HUDEP-2 (cell line): ENCODE measurements around the gene PIK3AP1.
"Not testable (repeated sequence)": the region's sequence is repeated elsewhere in the genome, so short reads cannot be mapped to it uniquely, and the experiment has no call there.

ENCODE experiments used
- DNase-seq, 76 experiments: peaks; one replicate each; lab custom pipeline; 2025; ENCODE audit not compliant: unreplicated experiment in 76 of 76; lab: John Stamatoyannopoulos, UW

PIK3AP1 gene

DNA sequence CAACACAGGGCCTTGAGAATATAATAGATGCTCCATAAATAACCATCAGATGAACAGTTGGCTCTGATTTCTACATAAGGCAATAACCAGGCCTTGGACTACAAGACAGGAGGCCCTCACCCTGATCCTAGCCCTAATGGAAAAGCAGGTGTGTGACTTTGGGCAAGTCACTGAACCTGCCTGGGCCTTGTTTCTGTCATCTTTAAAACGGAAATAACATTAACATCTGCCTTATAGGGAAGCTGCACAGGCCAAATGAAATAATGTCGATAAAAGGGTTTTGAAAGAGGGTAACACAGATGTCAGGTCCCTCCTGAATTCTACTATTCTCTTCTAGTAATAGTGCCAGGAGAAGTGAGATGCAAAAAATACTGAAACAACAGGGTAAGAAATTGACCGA is 20.7 kb downstream of the PIK3AP1 start:
- no peak for DNase-seq

DNA sequence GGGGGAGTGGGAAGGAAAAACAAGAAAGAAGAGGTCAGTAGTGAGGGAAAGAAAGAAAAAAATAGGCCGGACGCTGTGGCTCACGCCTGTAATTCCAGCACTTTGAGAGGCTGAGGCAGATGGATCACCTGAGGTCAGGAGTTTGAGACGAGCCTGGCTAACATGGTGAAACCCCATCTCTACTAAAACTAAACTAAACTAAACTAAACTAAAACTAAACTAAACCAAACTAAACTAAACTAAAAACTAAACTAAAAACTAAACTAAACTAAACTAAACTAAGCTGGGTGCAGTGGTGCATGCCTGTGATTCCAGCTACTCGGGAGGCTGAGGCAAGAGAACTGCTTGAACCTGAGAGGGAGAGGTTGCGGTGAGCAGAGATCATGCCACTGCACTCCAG is 22.0 kb downstream of the PIK3AP1 start:
- DNase-seq = not testable (repeated sequence)

DNA sequence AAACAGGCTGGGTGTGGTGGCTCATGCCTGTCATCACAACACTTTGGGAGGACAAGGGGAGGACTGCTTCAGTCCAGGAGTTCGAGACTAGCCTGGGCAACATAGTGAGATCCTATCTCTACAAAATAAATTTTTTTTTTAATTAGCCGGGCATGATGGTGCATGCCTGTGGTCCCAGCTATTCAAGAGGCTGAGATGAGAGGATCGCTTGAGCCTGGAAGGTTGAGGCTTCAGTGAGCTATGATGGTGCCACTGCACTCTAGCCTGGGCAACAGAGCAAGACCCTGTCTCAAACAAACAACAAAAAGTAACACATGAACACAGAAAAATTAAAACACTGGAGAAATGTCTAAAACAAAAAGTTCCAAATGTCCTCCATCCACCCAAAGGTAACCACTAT is 22.9 kb downstream of the PIK3AP1 start:
- DNase-seq = no peak

DNA sequence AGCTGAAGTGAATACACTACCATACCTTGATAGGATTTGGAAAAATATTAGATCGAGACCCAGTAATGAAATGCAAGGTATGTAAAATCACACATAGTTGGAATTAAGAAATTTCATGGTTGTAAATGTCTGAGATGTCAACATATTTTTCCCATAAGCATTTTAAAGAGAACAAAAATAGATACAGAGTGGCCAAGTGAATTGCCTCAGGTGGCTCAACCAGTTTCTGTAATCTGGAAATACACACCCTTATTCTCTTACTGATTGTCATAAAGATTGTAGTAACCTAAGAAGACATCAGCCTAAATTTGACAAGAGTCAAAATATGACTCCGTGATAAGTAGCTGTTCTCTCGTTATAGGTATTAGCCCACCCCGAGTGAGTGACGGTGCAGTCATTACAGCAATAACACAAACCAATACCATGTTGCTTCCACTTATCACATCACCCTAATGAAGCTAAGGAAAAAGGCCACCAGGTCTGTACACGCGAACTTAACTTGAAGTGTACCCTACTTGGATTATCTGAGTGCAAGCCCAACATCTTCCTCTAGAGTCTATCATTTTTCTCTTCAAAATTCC is 23.4 kb downstream of the PIK3AP1 start:
- DNase-seq = no peak

DNA sequence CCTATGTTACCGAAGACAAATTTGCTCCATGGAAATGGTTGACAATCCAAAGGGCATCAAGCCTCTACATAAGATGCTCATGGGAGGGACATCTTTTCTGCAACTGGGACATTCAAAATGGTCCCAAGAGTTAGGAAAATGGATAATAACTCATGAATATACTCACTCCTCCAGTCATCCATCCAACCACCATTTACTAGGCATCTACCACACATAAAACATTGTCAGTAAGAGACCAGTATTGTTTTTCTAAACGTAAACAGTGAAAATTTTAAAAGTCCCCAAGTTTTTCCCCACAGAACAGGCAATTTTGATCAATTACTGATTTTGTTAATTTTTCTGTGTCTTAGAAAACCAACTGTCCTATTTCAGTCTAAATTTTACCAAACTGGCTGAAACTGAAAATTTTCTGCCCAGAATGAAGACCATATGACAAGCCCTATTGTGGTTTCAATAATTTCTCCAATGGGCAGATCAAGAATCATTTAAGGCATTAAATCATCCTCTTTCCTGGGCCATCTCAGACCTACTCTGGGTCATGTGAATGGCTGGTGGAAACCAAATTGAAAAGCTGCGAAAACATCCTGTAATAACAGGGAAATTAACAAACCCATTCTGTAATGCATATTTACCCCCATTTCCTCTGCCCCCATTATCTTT is 24.2 kb downstream of the PIK3AP1 start:
- no peak for DNase-seq

DNA sequence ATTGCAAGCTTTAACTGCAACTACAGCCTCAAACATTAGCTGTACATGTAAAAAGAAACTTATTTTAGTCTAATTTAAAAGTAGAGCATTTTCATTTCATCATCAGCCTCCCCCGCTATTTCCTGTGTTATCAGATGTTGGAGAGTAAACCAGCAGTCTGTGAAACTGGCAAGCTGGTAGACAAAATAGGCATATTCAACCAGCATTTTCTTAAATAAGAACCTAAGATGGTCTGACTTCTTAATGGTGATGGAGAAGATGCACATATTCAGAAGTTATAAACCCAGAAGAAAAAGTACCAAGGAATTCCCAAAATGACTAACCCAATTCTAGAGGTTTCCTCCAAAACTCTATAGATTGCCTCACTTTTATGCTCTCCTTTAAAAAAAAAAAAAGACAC is 24.9 kb downstream of the PIK3AP1 start:
- peak in 7 of 76 experiments; percentile 7 to 30 (median 14) for DNase-seq

DNA sequence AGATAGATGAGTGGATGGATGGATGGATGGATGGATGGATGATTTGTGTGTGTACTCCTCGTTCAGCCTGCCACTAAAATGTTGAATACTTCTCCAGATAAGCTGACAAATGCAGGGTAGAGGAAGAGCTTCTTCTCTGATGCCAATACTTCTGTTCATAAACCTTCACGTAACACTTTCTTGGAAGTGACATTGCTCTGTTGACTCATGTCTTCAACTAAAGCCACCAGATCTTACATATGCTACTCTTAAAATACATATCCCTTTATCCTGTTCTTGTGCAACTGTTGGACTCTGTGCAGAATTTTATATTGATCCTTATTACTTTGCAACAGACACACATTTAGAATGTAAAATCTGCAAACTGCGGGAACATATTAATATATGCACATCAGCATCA is 26.9 kb downstream of the PIK3AP1 start:
- DNase-seq = no peak

DNA sequence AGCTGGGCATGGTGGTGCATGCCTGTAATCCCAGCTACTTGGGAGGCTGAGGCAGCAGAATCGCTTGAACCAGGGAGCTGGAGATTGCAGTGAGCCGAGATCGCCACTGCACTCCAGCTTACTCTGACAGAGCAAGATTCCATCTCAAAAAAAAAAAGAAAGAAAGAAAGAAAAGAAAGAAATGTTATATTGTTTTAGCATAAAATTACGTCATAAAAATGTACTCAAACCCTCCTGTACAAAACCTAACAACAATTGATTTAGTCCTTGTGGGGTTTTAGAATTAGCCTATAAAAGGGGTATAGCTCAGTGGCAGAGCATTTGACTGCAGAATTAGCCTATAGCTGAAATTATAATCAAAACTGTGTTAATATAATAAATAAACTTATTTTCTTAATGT is 27.9 kb downstream of the PIK3AP1 start:
- no peak for DNase-seq

DNA sequence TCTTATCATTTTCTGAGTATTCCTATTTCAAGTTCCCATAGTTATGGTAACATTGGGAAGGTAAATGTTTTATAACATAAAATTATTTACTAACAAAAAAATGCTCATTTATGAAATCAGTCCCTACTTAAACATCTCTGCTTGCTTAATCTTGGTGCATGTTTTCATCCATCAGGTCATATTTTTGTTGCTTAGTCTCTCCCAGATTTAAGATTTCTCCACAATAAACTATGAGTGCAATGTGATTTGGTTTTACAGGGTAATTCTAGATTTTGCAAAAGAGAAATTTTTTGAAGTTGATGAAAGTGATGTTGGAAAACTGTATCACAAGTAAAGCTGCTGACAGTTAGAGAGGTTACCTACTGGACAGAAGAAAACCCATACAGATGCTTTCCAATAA is 28.6 kb downstream of the PIK3AP1 start:
- DNase-seq = no peak

DNA sequence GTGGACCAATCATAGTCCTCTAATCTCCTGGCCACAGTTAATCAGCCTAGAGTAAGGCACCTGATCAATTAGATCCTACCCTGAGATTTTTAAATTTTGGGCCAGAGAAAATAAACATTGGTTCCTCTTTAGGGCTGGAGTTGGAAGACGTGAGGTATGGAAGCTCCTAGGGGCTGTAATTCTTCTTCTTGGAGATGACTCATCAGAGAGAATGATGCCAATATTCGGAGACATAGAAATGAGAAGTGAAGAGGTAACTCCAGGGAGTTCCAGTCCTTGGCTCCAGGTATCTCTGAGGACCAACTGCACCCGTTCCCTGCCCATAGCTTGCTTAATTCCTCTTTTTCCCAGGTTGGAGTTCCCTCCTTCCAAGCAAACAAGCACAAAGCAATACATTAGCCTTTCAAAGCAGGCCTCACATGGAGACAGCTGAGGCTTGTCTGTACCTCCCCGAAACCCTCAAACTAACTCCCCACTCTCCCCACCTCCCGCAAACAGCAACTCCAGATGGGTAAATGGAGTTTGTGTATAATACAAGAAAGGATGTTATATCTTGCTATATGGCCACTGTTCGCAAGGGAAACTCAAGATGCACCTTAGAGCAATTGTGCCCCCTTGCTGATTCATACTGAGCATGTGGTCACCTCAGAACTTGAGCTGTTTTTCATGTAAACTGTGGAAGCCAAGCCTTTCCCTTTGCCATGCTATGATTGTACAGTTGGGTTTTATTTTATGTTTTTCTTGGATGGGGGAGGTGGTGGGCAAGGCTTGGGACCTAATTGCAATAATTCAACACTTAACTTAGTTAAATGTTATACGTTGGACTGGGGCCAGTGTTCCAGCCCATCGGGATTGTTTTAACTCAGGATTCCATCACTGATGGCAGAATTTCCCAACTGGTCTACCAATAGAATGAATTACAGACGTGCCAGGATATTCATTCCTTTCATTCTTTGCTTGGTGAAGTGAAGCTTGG is 29.3 kb downstream of the PIK3AP1 start:
- DNase-seq = peak in 7 of 76 experiments; percentile 10 to 40 (median 21)

DNA sequence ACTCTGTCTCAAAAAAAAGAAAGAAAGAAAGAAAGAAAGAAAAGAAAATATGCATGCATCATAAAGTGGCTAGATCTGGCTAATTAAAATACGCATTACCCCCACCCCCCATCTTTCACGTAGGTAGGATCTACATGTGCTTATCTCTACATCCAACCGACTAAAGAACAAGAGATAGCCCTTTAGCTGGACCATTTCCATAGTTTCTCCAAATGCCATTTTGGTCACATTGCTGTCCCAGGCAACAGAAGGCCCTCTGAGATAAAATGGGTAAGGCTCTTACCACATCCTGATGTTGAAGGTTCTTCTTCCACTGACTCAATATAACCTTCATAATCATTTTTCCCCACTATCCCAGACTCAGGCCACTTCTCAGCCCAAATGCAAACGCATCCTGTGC is 31.5 kb downstream of the PIK3AP1 start:
- DNase-seq = peak in 65 of 76 experiments; percentile 17 to 94 (median 74)

DNA sequence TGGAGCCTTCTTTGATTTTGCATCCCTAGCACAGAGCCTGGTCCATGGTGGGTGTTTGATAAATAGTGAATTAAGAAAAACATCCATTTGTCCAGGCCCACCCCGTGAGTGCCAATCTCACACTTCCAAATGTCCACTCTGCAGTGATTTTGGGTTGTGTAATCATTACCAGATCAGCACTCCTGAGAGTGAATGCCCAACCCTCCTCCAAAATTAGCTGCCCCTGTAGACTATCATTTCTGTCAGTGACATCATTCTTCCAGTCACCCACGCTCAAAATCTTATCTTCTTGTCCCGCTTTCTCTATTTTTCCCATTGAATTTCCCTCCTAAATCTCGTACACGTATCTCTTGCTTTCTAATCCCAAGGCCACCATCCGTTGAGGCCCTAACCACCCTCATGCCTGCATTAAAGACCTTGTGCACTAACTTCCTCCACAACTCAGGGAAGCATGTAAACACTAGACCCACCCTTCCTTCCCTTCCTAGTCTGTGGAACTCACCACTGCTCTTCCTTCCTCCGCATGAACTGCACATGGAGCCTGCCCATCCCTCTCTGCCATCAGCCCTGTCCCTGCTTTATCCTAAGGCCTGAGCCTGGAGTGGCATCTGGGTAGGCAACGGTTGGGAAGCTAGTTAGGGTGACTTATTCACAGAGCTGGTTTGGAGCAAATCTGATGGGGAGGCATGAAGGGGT is 32.8 kb downstream of the PIK3AP1 start:
- DNase-seq = no peak

DNA sequence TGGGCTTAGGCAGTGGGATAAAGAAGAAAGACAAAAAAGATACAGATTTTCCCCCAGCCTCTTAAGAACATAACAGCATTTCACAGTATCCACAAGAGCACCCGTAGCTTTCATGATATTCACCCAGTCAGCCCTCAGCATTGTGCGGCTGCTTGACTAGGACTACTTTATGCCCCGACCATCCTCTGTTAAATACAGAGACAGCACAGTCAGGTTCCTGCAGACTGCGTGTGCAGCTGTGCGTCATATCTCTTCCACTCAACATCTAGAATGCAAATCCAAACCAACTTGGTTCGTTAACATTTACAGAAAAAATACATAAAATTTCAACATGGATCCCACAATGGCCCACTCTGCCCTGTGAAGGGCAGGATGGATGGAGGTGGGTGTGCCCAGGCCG is 33.8 kb downstream of the PIK3AP1 start:
- DNase-seq = no peak

DNA sequence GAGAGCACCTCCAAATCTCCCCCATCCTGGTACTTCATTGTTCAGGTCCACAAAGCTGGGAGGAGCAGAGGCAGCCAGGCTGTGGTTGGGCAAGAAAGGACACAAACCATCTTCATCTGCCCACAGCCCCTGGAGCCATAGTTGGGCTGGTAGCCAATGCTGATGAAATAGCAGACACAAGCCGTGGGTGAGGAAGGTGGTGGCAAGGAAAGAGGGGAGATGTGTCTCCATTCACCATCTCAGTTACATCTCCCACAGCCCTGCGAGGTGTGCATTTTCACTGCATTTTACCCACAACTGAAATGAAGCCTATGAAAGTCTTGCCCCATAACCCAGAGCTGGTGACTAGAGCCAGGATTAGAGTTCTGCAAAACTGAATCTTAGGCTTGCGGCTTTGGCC is 35.0 kb downstream of the PIK3AP1 start:
- peak in 22 of 76 experiments; percentile 8 to 41 (median 21) for DNase-seq

DNA sequence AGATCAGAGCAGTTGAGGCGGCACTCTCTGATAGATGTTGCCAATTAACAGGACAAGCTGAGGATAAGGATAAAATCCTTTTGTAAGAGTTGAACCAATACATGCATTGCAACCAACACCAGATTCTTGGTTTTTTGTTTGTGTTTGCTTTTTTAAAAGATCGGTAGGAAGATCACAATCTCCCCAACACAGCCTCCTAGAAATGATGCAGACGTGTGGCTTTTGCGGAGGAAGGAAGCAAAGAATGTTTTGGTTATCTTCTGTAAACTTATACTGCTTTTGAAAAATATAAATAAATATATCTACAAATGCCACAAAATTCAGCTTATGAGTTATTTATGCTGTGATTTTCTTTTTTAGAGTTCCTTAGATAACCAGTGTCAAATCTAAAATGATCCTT is 35.5 kb downstream of the PIK3AP1 start:
- no peak for DNase-seq

DNA sequence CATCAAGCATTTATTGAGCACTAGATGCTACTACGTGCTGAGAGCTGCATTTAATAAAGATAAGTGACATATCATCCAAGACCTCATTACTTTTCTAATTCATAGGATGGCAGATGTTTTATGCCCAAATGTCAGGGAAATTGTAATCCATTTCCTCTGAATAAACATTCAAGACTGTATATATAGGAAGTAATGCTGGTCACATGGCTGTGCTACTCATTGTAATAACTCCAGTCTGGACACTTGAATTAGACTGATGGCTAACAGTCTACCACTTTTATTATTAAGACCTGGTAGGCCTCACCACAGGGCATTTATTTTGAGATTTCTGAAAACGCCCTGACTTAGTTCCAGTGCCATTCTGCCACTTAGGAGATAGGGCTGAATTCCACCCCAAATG is 36.6 kb downstream of the PIK3AP1 start:
- DNase-seq = no peak

DNA sequence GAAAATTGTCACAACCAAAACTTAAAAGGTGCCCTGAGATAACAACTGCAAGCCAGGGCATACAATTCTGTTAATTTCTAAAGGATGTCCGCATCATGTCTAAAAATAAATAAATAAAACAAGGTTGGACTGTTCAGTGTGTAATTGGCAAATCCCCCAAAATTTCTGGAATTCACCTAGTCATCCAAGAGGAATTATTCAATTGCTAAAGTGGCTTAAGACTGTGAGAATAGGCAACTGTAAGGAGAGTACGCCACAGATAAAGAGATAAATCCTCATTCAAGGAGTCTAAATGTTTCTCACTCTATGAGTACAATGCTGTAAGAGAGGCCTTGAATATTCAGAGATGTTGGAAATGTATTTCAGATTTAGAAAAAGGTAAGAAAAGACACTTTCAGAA is 37.2 kb downstream of the PIK3AP1 start:
- no peak for DNase-seq

DNA sequence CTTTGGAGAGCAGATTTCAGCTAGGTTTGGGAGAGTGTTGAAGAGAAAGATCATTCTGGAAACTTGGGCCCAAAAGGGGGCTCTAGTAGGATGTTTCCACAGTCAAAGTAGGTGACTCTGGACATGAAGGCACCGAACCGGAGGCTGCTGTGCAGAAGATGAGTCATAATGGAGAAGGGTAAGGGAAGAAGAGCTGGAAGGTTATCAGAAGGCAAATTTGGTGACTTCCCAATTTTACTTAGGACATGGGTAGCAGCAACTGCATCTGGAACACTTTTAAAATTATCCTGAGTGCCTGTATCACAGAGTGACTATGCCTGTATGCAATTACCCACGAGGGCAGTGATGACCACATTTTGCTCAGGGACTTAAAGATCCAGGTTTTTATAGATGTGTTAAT is 38.8 kb downstream of the PIK3AP1 start:
- no peak for DNase-seq

DNA sequence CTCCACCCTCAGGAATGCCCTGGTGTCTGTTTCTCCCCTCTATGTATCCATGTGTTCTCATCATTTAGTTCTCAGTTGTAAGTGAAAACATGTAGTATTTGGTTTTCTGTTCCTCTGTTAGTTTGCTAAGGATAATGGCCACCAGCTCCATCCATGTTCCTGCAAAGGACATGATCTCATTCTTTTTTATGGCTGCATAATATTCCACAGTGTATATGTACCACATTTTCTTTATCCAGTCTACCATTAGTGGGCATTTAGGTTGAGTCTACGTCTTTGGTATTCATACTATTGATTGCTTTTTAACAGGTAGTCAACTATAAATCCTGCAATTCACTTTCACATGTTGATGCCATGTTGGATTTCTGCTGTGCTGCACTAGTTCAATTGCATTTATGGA is 39.9 kb downstream of the PIK3AP1 start:
- not testable (repeated sequence) for DNase-seq

DNA sequence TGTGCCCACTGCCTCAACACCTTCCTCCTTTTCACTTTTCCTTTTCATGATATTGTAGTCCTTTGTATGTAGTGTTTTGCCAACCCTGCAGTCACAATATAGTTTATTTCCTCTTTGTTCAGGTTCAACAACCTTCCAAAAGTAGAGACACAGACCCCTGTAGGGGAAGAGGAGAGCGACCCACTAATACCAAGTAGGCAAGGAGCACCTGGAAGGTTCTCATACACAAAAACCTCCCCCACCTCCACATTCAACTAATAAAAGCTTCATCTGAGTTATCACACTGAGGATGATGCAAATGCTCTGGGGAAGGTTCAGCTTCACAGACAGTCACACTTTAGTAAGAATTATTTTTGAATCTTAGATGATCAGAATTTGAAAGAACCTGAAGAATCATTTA is 41.6 kb downstream of the PIK3AP1 start:
- no peak for DNase-seq
